Endothelial cell of umbilical vein (primary cell): ENCODE data around the gene SEMA4D. TPM values are rescaled to one million over a fixed set of nuclear protein-coding genes. Genes with fewer than 3 reads are reported as not detected.

ENCODE experiments used
- BruUV-seq: library from RNA; stranded (reverse); fragments of 400-500 nt; replicated peaks from 2 replicates; lab custom pipeline; 2021; lab: Mats Ljungman, UMichigan
- CTCF ChIA-PET: fragments of 300-600, 350-600 bp; sonication (Branson Sonifier 250); formaldehyde crosslinking; loops from one replicate; lab custom pipeline; 2021; ENCODE audit warnings: antibody characterized with exemption, inconsistent platforms; lab: Charles Lee
- POLR2A ChIA-PET: fragments of 300-600, 350-600 bp; sonication (Branson Sonifier 250); formaldehyde crosslinking; loops from one replicate; lab custom pipeline; 2021; ENCODE audit warnings: antibody characterized with exemption, inconsistent platforms; lab: Charles Lee
- DNase-seq: peaks from one replicate; pipeline ENCODE4 v3.0.0-alpha.2; 2011; ENCODE audit warnings: low read depth, low spot score
- FAIRE-seq: peaks from 2 replicates; lab custom pipeline; 2011; peaks lifted over from hg19 to GRCh38; lab: Jason Lieb, UNC
- H2AFZ ChIP-seq: 2 replicates; pipeline ENCODE4 v1.6.0; 2012; ENCODE audit warnings: low read depth, low read length, control low read depth, inconsistent platforms
- H3K27ac ChIP-seq: 2 replicates; pipeline ENCODE4 v1.5.1; 2011; ENCODE audit warnings: low read depth, mild to moderate bottlenecking, control low read depth, low read length, moderate library complexity; ENCODE audit not compliant: insufficient read depth
- H3K27me3 ChIP-seq, 2 experiments: 2 replicates each; pipeline versions ENCODE4 v1.6.0 to v1.6.1; 2011; ENCODE audit warnings: low read length in 2 of 2, mixed read lengths in 1 of 2; ENCODE audit not compliant: control insufficient read depth in 2 of 2, insufficient read depth in 2 of 2
- H3K36me3 ChIP-seq, 2 experiments: 2 replicates in 1 of 2; 3 replicates in 1 of 2; pipeline ENCODE4 v1.5.1; 2011; ENCODE audit warnings: low read length in 2 of 2, mild to moderate bottlenecking in 1 of 2, moderate library complexity in 1 of 2; ENCODE audit not compliant: control insufficient read depth in 2 of 2, insufficient read depth in 2 of 2; ENCODE audit errors: extremely low read depth in 1 of 2
- H3K4me1 ChIP-seq: 3 replicates; pipeline ENCODE4 v1.5.1; 2011; ENCODE audit warnings: mild to moderate bottlenecking, low read length; ENCODE audit not compliant: control insufficient read depth, insufficient read depth; ENCODE audit errors: extremely low read depth
- H3K4me2 ChIP-seq: 2 replicates; pipeline ENCODE4 v1.6.1; 2011; ENCODE audit warnings: low read length, control low read depth, mixed read lengths; ENCODE audit not compliant: insufficient read depth
- H3K4me3 ChIP-seq, 3 experiments: fragments of 200-600 bp in 1 of 3; sonication (generic), shearing (Covaris generic) in 1 of 3; replicated peaks in 1 of 3; 2 replicates each; pipeline ENCODE4 v1.5.1; 2011 to 2016; ENCODE audit warnings: control low read depth in 3 of 3, low read length in 3 of 3, mild to moderate bottlenecking in 2 of 3, inconsistent platforms in 1 of 3, low read depth in 1 of 3, moderate library complexity in 1 of 3; ENCODE audit not compliant: insufficient read depth in 1 of 3
- H3K79me2 ChIP-seq: 2 replicates; pipeline ENCODE4 v1.6.0; 2012; ENCODE audit warnings: low read length, inconsistent platforms; ENCODE audit not compliant: control insufficient read depth, insufficient read depth
- H3K9ac ChIP-seq: replicated peaks from 2 replicates; pipeline ENCODE3; 2011; ENCODE audit warnings: low read length, control low read depth; ENCODE audit not compliant: insufficient read depth; ENCODE audit errors: extremely low read depth
- H3K9me1 ChIP-seq: replicated peaks from 3 replicates; pipeline ENCODE4 v1.6.0; 2011; ENCODE audit warnings: mild to moderate bottlenecking, low read length; ENCODE audit not compliant: control insufficient read depth, insufficient read depth; ENCODE audit errors: extremely low read depth
- H3K9me3 ChIP-seq: replicated peaks from 2 replicates; pipeline ENCODE4 v1.5.1; 2012; ENCODE audit warnings: low read length, inconsistent platforms; ENCODE audit not compliant: control insufficient read depth, insufficient read depth
- H4K20me1 ChIP-seq: replicated peaks from 2 replicates; pipeline ENCODE3; 2011; ENCODE audit warnings: mild to moderate bottlenecking, low read length; ENCODE audit not compliant: control insufficient read depth, insufficient read depth; ENCODE audit errors: extremely low read depth
- CTCF ChIP-seq, 2 donors: IDR thresholded peaks; 1 replicate in 1 of 2; 2 replicates in 1 of 2; pipeline ENCODE4 v1.5.1; 2011; ENCODE audit warnings: low read length in 2 of 2, mild to moderate bottlenecking in 2 of 2, moderate library complexity in 2 of 2, control low read depth in 1 of 2, inconsistent platforms in 1 of 2, low read depth in 1 of 2; ENCODE audit not compliant: insufficient read depth in 1 of 2; ENCODE audit errors: extremely low read depth in 1 of 2
- EZH2 ChIP-seq: IDR thresholded peaks from 2 replicates; pipeline ENCODE4 v1.6.1; 2012; ENCODE audit warnings: borderline replicate concordance, low read depth, mild to moderate bottlenecking, moderate library complexity, low read length, inconsistent platforms; ENCODE audit not compliant: severe bottlenecking
- FOS ChIP-seq: IDR thresholded peaks from 2 replicates; pipeline ENCODE4 v1.6.1; 2011; ENCODE audit warnings: mild to moderate bottlenecking, low read length, moderate library complexity, borderline replicate concordance; ENCODE audit not compliant: insufficient read depth
- GATA2 ChIP-seq: IDR thresholded peaks from 2 replicates; pipeline ENCODE4 v1.7.0; 2011; ENCODE audit warnings: low read depth, mild to moderate bottlenecking, moderate library complexity, mixed read lengths, low read length; ENCODE audit not compliant: insufficient read length, insufficient read depth
- JUN ChIP-seq: IDR thresholded peaks from 2 replicates; pipeline ENCODE4 v1.6.1; 2011; ENCODE audit warnings: borderline replicate concordance, low read depth; ENCODE audit not compliant: insufficient read length, insufficient read depth
- MAX ChIP-seq: IDR thresholded peaks from 2 replicates; pipeline ENCODE4 v1.6.1; 2011; ENCODE audit not compliant: insufficient read depth, insufficient read length
- MYC ChIP-seq: IDR thresholded peaks from one replicate; pipeline ENCODE4 v1.6.1; 2011; ENCODE audit warnings: mild to moderate bottlenecking, low read depth, low read length
- POLR2A ChIP-seq: IDR thresholded peaks from 2 replicates; pipeline ENCODE4 v1.6.1; 2012; ENCODE audit warnings: low read depth, mild to moderate bottlenecking, control low read depth, low read length
- POLR2AphosphoS5 ChIP-seq: IDR thresholded peaks from 2 replicates; pipeline ENCODE4 v1.6.1; 2012; ENCODE audit warnings: low read depth, mild to moderate bottlenecking, control low read depth, low read length, moderate library complexity; ENCODE audit not compliant: insufficient read depth
- dilution Hi-C: fragments of 300-500 bp; cut with MboI; formaldehyde crosslinking; loops from one replicate; pipeline ENCODE4 v1.15.0; 2019; ENCODE audit warnings: low sequenced_read_pairs; ENCODE audit not compliant: extremely low pct_ligation_motif_present
- intact Hi-C: fragments of 100-400 bp; cut with micrococcal nuclease; formaldehyde crosslinking; loops from one replicate; pipeline ENCODE4 v1.10.0; 2022
- polyA plus RNA-seq, 4 experiments: library from polyadenylated mRNA; depleted of rRNA in 3 of 4; stranded (reverse) in 3 of 4; unstranded in 1 of 4; fragments of >200 nt; gene quantifications; 2 replicates each; pipeline versions ENCODE4 v1.2.1 to v1.2.3, GENCODE V29; 2011 to 2012; ENCODE audit warnings: missing spikeins in 1 of 4
- total RNA-seq: library from RNA; stranded (reverse); gene quantifications from 2 replicates; pipeline ENCODE4 v1.2.3, GENCODE V29; 2021

Gene SEMA4D
- total and polyA plus RNA-seq, 2 donors (not counting 3 experiments of a cell fraction or from before 2014, with no cell fraction given), result 3.9 to 15.7 TPM

GRCh38 chr9:89458768-89459496 is 39.0 kb downstream of the SEMA4D start:
- FAIRE-seq (no peak), DNase-seq (no peak)
- H3K79me2 ChIP-seq, result no peaks in the 10 kb centered on the region
- H3K4me3 ChIP-seq, result no peak overlapping the region
- no TSS peak for BruUV-seq
- H3K36me3 ChIP-seq, result peaks cover 0 to 5% of the 10 kb centered on the region in 2 experiments
- H2AFZ ChIP-seq, result no peak overlapping the region
- ChIA-PET POLR2A (no interaction called here), CTCF (no interaction called here)
- H3K9me1 ChIP-seq, result no peaks in the 10 kb centered on the region
- H3K9ac ChIP-seq, result no peak overlapping the region
- H3K4me1 ChIP-seq, result peaks cover 5% of the 10 kb centered on the region
- intact Hi-C loops (no loop called here), dilution Hi-C loops (no loop called here)
- H3K27me3 ChIP-seq, result no peaks in the 10 kb centered on the region
- no peaks in the 10 kb centered on the region for H4K20me1 ChIP-seq
- TF ChIP-seq EZH2 (no peak), CTCF (IDR thresholded peaks at IDR 0.05; ENCODE audit: extremely low read depth in 1 of 2, insufficient read depth in 1 of 2, low read depth in 1 of 2, low read length in 2 of 2) (no peak), FOS (no peak), POLR2A (no peak)
- no peaks in the 10 kb centered on the region for H3K9me3 ChIP-seq
- no peak overlapping the region for H3K27ac ChIP-seq
- no peak overlapping the region for H3K4me2 ChIP-seq

- Histone ChIP-seq H3K4me1 (peaks cover 5% of the 10 kb centered on the region), H4K20me1 (no peaks in the 10 kb centered on the region), H3K79me2 (no peaks in the 10 kb centered on the region), H3K4me3 (no peak overlapping the region), H3K36me3 (peaks cover 0 to 5% of the 10 kb centered on the region in 2 experiments), H3K9me3 (no peaks in the 10 kb centered on the region), H3K27me3 (no peaks in the 10 kb centered on the region), H3K9ac (no peak overlapping the region), H2AFZ (no peak overlapping the region), H3K4me2 (no peak overlapping the region), H3K9me1 (no peaks in the 10 kb centered on the region), H3K27ac (no peak overlapping the region)
- FAIRE-seq (no peak), DNase-seq (no peak)
- dilution Hi-C loops, result no loop called here
- ChIA-PET CTCF (no interaction called here), POLR2A (no interaction called here)
- no TSS peak for BruUV-seq
- intact Hi-C loops, result no loop called here
- TF ChIP-seq GATA2, result no peak
- TF ChIP-seq FOS, result no peak
- no peak for TF ChIP-seq JUN
- TF ChIP-seq MYC, result no peak
- TF ChIP-seq POLR2A, result no peak
- TF ChIP-seq POLR2AphosphoS5, result no peak
- no peak for TF ChIP-seq CTCF (IDR thresholded peaks at IDR 0.05; ENCODE audit: extremely low read depth in 1 of 2, insufficient read depth in 1 of 2, low read depth in 1 of 2, low read length in 2 of 2)
- no peak for TF ChIP-seq MAX
- TF ChIP-seq EZH2, result no peak
These were observed 40.5 kb downstream of the SEMA4D start for GRCh38 chr9:89457376-89457855.
